Epidermal melanocyte (primary cell): ENCODE data around the gene PAQR5.

Experiments used
- DNase-seq: peaks from one replicate; pipeline ENCODE4 v3.0.0; 2011; ENCODE audit warnings: low spot score; ENCODE audit not compliant: insufficient read length

PAQR5 gene

GRCh38 chr15:69390575-69390974 lies 91.9 kb downstream of the PAQR5 start:
- DNase-seq: no peak

- no peak for DNase-seq
Measured at GRCh38 chr15:69391046-69391757, 92.5 kb downstream of the PAQR5 start.

- no peak for DNase-seq
Measured at GRCh38 chr15:69392352-69392751, 93.6 kb downstream of the PAQR5 start.

GRCh38 chr15:69393831-69394491 lies 95.2 kb downstream of the PAQR5 start:
- DNase-seq: no peak

GRCh38 chr15:69394556-69395282 lies 96.0 kb downstream of the PAQR5 start:
- DNase-seq: peak; percentile 78

- no peak for DNase-seq
Measured at GRCh38 chr15:69395460-69395859, 96.7 kb downstream of the PAQR5 start.

- no peak for DNase-seq
Measured at GRCh38 chr15:69395991-69396390, 97.3 kb downstream of the PAQR5 start.

GRCh38 chr15:69398491-69398891 lies 99.8 kb downstream of the PAQR5 start:
- DNase-seq: no peak

GRCh38 chr15:69400850-69401249 lies 102.1 kb downstream of the PAQR5 start:
- no peak for DNase-seq

GRCh38 chr15:69402816-69403215 lies 104.1 kb downstream of the PAQR5 start:
- no peak for DNase-seq

GRCh38 chr15:69403594-69403993 lies 104.9 kb downstream of the PAQR5 start:
- peak; percentile 58 for DNase-seq

- no peak for DNase-seq
Measured at GRCh38 chr15:69405110-69405509, 106.4 kb downstream of the PAQR5 start.

- DNase-seq: no peak
Measured at GRCh38 chr15:69407719-69408400, 109.1 kb downstream of the PAQR5 start.

GRCh38 chr15:69408841-69409240 lies 110.1 kb downstream of the PAQR5 start:
- DNase-seq: no peak

- DNase-seq: no peak
Measured at GRCh38 chr15:69410248-69410874, 111.6 kb downstream of the PAQR5 start.

- DNase-seq: no peak
Measured at GRCh38 chr15:69412274-69412673, 113.6 kb downstream of the PAQR5 start.

- DNase-seq: no peak
Measured at GRCh38 chr15:69412701-69413100, 114.0 kb downstream of the PAQR5 start.

GRCh38 chr15:69413822-69414700 lies 115.3 kb downstream of the PAQR5 start, which contains the start of gene KIF23:
Gene KIF23, plus strand, starts transcription at chr15:69414349. Its CDS starts 117 bp downstream, at chr15:69414466.
- peak; percentile 97 for DNase-seq

- DNase-seq: peak; percentile 66
Measured at GRCh38 chr15:69414701-69415167, 116.0 kb downstream of the PAQR5 start.

GRCh38 chr15:69415381-69415780 lies 116.7 kb downstream of the PAQR5 start:
- no peak for DNase-seq
